GM18511 (cell line): ENCODE data around the gene HSPA6.
"Not testable (repeated sequence)": the region's sequence is repeated elsewhere in the genome, so short reads cannot be mapped to it uniquely, and the experiment has no call there.

ENCODE experiments used
- ATAC-seq: cut with Tn5 transposase; IDR thresholded peaks from one replicate; pipeline ENCODE4 v1.9.1; 2021; ENCODE audit warnings: mild to moderate bottlenecking, moderate library complexity; ENCODE audit not compliant: unreplicated experiment

HSPA6 gene

GRCh38 chr1:161531986-161532643 is 7.8 kb downstream of the HSPA6 start:
- no peak for ATAC-seq

- not testable (repeated sequence) for ATAC-seq
These were observed 8.6 kb downstream of the HSPA6 start for GRCh38 chr1:161532644-161533567.

GRCh38 chr1:161537068-161537669 is 12.8 kb downstream of the HSPA6 start:
- not testable (repeated sequence) for ATAC-seq

GRCh38 chr1:161538925-161539479 is 14.7 kb downstream of the HSPA6 start:
- not testable (repeated sequence) for ATAC-seq

GRCh38 chr1:161539731-161540569 is 15.6 kb downstream of the HSPA6 start:
- ATAC-seq = peak; percentile 62

- ATAC-seq = not testable (repeated sequence)
These were observed 16.2 kb downstream of the HSPA6 start for GRCh38 chr1:161540570-161540960.

- ATAC-seq = peak; percentile 63
These were observed 17.8 kb downstream of the HSPA6 start for GRCh38 chr1:161542091-161542559.

- ATAC-seq = not testable (repeated sequence)
These were observed 18.8 kb downstream of the HSPA6 start for GRCh38 chr1:161543125-161543524.

- ATAC-seq = not testable (repeated sequence)
These were observed 20.8 kb downstream of the HSPA6 start for GRCh38 chr1:161545005-161545731.

GRCh38 chr1:161547995-161548741 is 23.8 kb downstream of the HSPA6 start:
- ATAC-seq = not testable (repeated sequence)

GRCh38 chr1:161548749-161549406 is 24.5 kb downstream of the HSPA6 start:
- ATAC-seq = not testable (repeated sequence)

- ATAC-seq = no peak
These were observed 25.3 kb downstream of the HSPA6 start, which contains the start of gene FCGR3A for GRCh38 chr1:161549652-161550051. Gene FCGR3A, minus strand, starts transcription at chr1:161549818. Its CDS starts 82 bp downstream, at chr1:161549736.

- not testable (repeated sequence) for ATAC-seq
These were observed 26.6 kb downstream of the HSPA6 start for GRCh38 chr1:161550942-161551341.

GRCh38 chr1:161553631-161554030 is 29.3 kb downstream of the HSPA6 start:
- not testable (repeated sequence) for ATAC-seq

GRCh38 chr1:161554340-161554739 is 30.0 kb downstream of the HSPA6 start:
- ATAC-seq = not testable (repeated sequence)

GRCh38 chr1:161554815-161555417 is 30.6 kb downstream of the HSPA6 start:
- ATAC-seq = not testable (repeated sequence)

GRCh38 chr1:161556143-161556542 is 31.8 kb downstream of the HSPA6 start:
- ATAC-seq = not testable (repeated sequence)

- not testable (repeated sequence) for ATAC-seq
These were observed 32.6 kb downstream of the HSPA6 start for GRCh38 chr1:161556990-161557389.
